Body of pancreas (tissue), 4 donors: ENCODE measurements around the gene DPH2.

Experiments used
- POLR2A ChIP-seq, 3 donors: fragments of 450-650 bp; IDR thresholded peaks; one replicate each; pipeline ENCODE4 v1.6.1; 2016; ENCODE audit warnings: antibody characterized with exemption in 3 of 3, mild to moderate bottlenecking in 2 of 3
- TF ChIP-seq, protein P1 (sequence below), 7 experiments: fragments of 450-650 bp in 4 of 7; fragments of 200-600 bp in 3 of 7; sonication (generic) in 3 of 7; IDR thresholded peaks; one replicate each; pipeline ENCODE4 v1.5.1; 2016 to 2019; ENCODE audit warnings: antibody characterized with exemption in 7 of 7

- no peak for TF ChIP-seq POLR2A (IDR thresholded peaks at IDR 0.05)
- TF ChIP-seq, protein P1, sequence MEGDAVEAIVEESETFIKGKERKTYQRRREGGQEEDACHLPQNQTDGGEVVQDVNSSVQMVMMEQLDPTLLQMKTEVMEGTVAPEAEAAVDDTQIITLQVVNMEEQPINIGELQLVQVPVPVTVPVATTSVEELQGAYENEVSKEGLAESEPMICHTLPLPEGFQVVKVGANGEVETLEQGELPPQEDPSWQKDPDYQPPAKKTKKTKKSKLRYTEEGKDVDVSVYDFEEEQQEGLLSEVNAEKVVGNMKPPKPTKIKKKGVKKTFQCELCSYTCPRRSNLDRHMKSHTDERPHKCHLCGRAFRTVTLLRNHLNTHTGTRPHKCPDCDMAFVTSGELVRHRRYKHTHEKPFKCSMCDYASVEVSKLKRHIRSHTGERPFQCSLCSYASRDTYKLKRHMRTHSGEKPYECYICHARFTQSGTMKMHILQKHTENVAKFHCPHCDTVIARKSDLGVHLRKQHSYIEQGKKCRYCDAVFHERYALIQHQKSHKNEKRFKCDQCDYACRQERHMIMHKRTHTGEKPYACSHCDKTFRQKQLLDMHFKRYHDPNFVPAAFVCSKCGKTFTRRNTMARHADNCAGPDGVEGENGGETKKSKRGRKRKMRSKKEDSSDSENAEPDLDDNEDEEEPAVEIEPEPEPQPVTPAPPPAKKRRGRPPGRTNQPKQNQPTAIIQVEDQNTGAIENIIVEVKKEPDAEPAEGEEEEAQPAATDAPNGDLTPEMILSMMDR (IDR thresholded peaks at IDR 0.05): no peak
Observed at GRCh38 chr1:43984855-43985254, 15.0 kb downstream of the DPH2 start.
